Measurements from ENCODE around the gene PCYOX1L.

PCYOX1L gene

DNA sequence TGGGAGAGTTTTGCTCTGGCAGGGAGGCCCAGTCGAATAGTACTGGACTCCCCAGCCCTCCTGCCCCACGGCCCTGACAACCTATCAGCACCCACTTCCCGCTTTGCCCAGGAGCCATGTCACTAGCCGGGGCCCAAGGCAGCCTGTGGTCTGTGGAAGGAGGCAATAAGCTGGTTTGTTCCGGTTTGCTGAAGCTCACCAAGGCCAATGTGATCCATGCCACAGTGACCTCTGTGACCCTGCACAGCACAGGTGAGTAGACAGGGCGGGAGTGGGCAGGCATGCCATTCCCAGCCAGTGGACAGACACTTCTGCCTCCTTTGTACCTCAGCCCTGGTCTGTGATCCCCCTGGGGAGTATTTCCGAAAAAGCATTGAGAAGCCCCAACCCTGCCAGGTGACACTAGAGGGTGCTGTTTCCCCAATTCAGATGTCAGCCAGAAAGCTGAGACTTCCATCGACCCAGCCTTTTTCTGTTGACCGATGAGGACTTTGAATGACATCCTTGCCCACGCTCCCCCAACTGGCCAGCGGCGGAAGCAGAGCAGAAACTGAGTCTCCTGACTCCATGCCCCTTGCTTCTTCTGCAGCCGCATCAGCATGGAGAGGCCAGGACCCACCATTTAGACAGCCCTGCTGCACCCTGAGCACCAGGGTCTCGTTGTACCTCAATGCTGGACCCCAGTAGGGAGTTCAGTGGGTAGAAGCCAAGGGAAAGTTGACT, 9.6 kb downstream of the PCYOX1L start:
- peak; percentile 84 for DNase-seq (ENCODE audit: extremely low spot score)
- ChIA-PET CTCF (interaction anchor here (0.6 to 9.0 kb wide), 41 partner anchors 9 to 592 kb away, joined by 3 to 186 read pairs (median 5); partner anchors contain the start of genes CSNK1A1, GRPEL2, IL17B and PCYOX1L), POLR2A (no interaction called here)
- TF ChIP-seq, protein P1, sequence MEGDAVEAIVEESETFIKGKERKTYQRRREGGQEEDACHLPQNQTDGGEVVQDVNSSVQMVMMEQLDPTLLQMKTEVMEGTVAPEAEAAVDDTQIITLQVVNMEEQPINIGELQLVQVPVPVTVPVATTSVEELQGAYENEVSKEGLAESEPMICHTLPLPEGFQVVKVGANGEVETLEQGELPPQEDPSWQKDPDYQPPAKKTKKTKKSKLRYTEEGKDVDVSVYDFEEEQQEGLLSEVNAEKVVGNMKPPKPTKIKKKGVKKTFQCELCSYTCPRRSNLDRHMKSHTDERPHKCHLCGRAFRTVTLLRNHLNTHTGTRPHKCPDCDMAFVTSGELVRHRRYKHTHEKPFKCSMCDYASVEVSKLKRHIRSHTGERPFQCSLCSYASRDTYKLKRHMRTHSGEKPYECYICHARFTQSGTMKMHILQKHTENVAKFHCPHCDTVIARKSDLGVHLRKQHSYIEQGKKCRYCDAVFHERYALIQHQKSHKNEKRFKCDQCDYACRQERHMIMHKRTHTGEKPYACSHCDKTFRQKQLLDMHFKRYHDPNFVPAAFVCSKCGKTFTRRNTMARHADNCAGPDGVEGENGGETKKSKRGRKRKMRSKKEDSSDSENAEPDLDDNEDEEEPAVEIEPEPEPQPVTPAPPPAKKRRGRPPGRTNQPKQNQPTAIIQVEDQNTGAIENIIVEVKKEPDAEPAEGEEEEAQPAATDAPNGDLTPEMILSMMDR (IDR thresholded peaks at IDR 0.05; ENCODE audit: control extremely low read depth, extremely low read depth, low read depth, missing control alignments): peak; percentile 82

- CTCF ChIA-PET: interaction anchor here (0.6 to 9.0 kb wide), 37 partner anchors 8 to 589 kb away, joined by 3 to 186 read pairs (median 7); partner anchors contain the start of genes CSNK1A1, GRPEL2, IL17B and PCYOX1L
- POLR2A ChIA-PET: no interaction called here
- TF ChIP-seq, protein P1 (IDR thresholded peaks at IDR 0.05; ENCODE audit: control extremely low read depth, extremely low read depth, low read depth, missing control alignments): no peak
- DNase-seq (ENCODE audit: extremely low spot score): no peak
Measured at GRCh38 chr5:149367972-149368645, 10.3 kb downstream of the PCYOX1L start.

GRCh38 chr5:149370878-149371277, 13.0 kb downstream of the PCYOX1L start:
- no peak for DNase-seq (ENCODE audit: extremely low spot score)
- TF ChIP-seq, protein P1 (IDR thresholded peaks at IDR 0.05; ENCODE audit: control extremely low read depth, extremely low read depth, low read depth, missing control alignments): no peak
- ChIA-PET POLR2A (no interaction called here), CTCF (interaction anchor here (1.0 to 9.0 kb wide), 25 partner anchors 10 to 251 kb away, joined by 3 to 186 read pairs (median 5); partner anchors contain the start of genes GRPEL2, IL17B and PCYOX1L)

DNA sequence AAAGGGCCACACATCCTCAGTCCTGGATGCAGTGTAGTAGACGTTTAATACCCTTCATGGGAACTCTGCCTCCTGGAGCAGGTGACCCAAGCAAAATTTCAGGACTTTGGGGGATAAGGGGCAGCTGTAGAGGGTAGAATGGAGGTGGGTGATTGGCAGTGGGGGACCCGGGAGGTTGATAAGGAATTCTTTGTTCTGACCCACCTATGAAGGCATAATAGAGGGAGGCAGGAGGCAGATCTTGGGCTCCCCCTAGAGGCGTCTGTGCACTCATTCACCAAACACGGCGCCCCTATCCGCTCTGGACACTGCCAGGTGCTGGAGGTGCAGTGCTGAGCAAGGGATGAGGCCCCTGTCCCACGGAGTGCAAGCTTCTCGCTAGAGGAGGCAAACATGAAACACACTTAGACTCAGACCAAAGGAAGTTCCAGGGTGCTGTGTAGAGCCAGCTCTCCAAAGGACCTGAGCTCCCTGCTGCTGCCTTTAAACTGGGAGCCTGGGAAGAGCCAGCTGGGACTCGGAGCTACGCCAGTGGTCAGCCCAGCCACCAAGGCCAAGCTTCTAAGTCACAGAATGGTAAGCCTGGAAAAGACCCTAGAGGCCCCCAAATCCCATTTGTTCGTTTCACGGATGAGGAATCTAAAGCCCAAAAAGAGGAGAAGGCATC, 13.6 kb downstream of the PCYOX1L start:
- ChIA-PET POLR2A (interaction anchor here (1.5 kb wide), 1 partner anchor 26 kb away, joined by 3 read pairs; the partner anchor contains the start of gene GRPEL2), CTCF (interaction anchor here (0.6 to 9.0 kb wide), 39 partner anchors 9 to 638 kb away, joined by 3 to 186 read pairs (median 4); partner anchors contain the start of genes GRPEL2, IL17B and PCYOX1L)
- DNase-seq (ENCODE audit: extremely low spot score): peak; percentile 79
- TF ChIP-seq, protein P1 (IDR thresholded peaks at IDR 0.05; ENCODE audit: control extremely low read depth, extremely low read depth, low read depth, missing control alignments): peak; percentile 84

DNA sequence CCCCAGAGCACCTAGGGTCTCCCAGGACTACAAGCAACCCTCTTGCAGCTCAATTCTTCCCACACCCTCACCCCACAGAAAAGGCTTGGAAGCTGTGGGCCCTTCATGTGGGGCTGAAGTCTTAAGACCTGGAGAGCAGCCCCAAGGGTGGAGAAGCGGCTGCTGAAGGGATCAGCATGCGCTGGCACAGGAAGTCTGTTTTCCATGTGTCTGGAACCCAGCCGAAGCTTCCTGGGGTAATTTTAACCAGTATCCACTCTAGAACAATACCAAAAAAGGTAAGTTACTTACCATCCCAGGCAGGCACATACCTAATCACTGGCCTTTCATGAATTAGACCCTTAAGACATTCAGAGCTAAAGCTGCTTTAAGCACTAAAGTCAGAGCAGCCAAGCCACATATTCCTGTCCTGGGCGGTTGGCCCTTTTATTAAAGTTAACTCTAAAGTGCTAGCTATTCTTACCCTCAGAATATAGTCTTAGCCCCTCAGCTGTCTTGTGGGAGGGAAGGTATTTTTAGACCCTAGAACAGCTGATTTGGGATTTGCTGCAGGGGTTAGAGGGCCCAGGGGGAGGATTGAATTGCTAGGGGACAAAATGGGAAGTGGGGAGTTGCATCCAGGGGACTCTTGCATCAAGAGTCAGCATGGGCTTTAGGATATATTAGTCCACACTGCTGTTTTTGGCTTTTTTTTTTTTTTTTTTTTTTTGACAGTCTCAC, 14.4 kb downstream of the PCYOX1L start:
- CTCF ChIA-PET: interaction anchor here (0.6 to 9.0 kb wide), 39 partner anchors 9 to 639 kb away, joined by 3 to 186 read pairs (median 4); partner anchors contain the start of genes GRPEL2, IL17B and PCYOX1L
- TF ChIP-seq, protein P1 (IDR thresholded peaks at IDR 0.05; ENCODE audit: control extremely low read depth, extremely low read depth, low read depth, missing control alignments): no peak
- no peak for DNase-seq (ENCODE audit: extremely low spot score)
- POLR2A ChIA-PET: interaction anchor here (1.5 kb wide), 1 partner anchor 27 kb away, joined by 3 read pairs; the partner anchor contains the start of gene GRPEL2

Data from GM10248 (cell line).